KMS-11 (cell line): ENCODE measurements around the gene SLC27A5.
"Not testable (repeated sequence)": the region's sequence is repeated elsewhere in the genome, so short reads cannot be mapped to it uniquely, and the experiment has no call there.

Source experiments
- H2AFZ ChIP-seq: fragments of 200-600 bp; sonication (generic); 2 replicates; pipeline ENCODE4 v1.6.1; 2016; ENCODE audit warnings: antibody characterized with exemption, mixed run types, low read depth
- H3K27ac ChIP-seq: fragments of 200-600 bp; sonication (generic); 2 replicates; pipeline ENCODE4 v1.6.1; 2016; ENCODE audit warnings: mild to moderate bottlenecking, mixed run types
- H3K27me3 ChIP-seq: fragments of 200-600 bp; sonication (generic); 2 replicates; pipeline ENCODE4 v1.6.1; 2017; ENCODE audit warnings: mild to moderate bottlenecking, low read depth, mixed run types, moderate library complexity; ENCODE audit not compliant: insufficient read depth
- H3K36me3 ChIP-seq: fragments of 200-600 bp; sonication (generic); 2 replicates; pipeline ENCODE4 v1.6.1; 2017; ENCODE audit warnings: mild to moderate bottlenecking, mixed run types; ENCODE audit not compliant: insufficient read depth
- H3K4me1 ChIP-seq: fragments of 200-600 bp; sonication (generic); 2 replicates; pipeline ENCODE4 v1.6.1; 2016; ENCODE audit warnings: mild to moderate bottlenecking, low read depth, mixed run types; ENCODE audit not compliant: poor library complexity, severe bottlenecking
- H3K4me2 ChIP-seq: fragments of 200-600 bp; sonication (generic); 2 replicates; pipeline ENCODE4 v1.7.0; 2016; ENCODE audit warnings: mild to moderate bottlenecking, mixed run types
- H3K4me3 ChIP-seq: fragments of 200-600 bp; sonication (generic); IDR thresholded peaks from 2 replicates; pipeline ENCODE4 v1.6.1; 2017; ENCODE audit warnings: low read depth, low read length, mixed read lengths; ENCODE audit not compliant: insufficient read depth
- H3K79me2 ChIP-seq: fragments of 200-600 bp; sonication (generic); 2 replicates; pipeline ENCODE4 v1.6.1; 2016; ENCODE audit warnings: low read depth, mixed run types; ENCODE audit not compliant: insufficient read depth
- H3K9ac ChIP-seq: fragments of 200-600 bp; sonication (generic); 2 replicates; pipeline ENCODE4 v1.6.1; 2016; ENCODE audit warnings: mild to moderate bottlenecking, mixed run types
- H4K20me1 ChIP-seq: fragments of 200-600 bp; sonication (generic); 2 replicates; pipeline ENCODE4 v1.6.1; 2016; ENCODE audit warnings: mild to moderate bottlenecking, mixed run types; ENCODE audit not compliant: insufficient read depth
- CTCF ChIP-seq: fragments of 200-600 bp; sonication (generic); conservative IDR thresholded peaks from 2 replicates; pipeline ENCODE4 v1.6.1; 2017; ENCODE audit warnings: low read depth, mild to moderate bottlenecking, antibody characterized with exemption, low read length, moderate library complexity, mixed read lengths

SLC27A5 gene

GRCh38 chr19:58474291-58474996 lies 37.3 kb downstream of the SLC27A5 start:
- peaks cover 5% of the 10 kb centered on the region; the same call in 1 of the 2 replicates for H3K36me3 ChIP-seq
- H3K27ac ChIP-seq: no peak overlapping the region
- H3K9ac ChIP-seq: no peak overlapping the region
- H2AFZ ChIP-seq: no peak overlapping the region
- H3K4me2 ChIP-seq: peak overlapping the region; percentile 76
- no peaks in the 10 kb centered on the region for H3K79me2 ChIP-seq
- no peaks in the 10 kb centered on the region for H3K27me3 ChIP-seq
- H4K20me1 ChIP-seq: no peaks in the 10 kb centered on the region
- H3K4me3 ChIP-seq: no peak overlapping the region
- no peak for TF ChIP-seq CTCF
- peaks cover 16% of the 10 kb centered on the region for H3K4me1 ChIP-seq

GRCh38 chr19:58473775-58474174 lies 38.0 kb downstream of the SLC27A5 start:
- H3K4me3 ChIP-seq: no peak overlapping the region
- no peak overlapping the region for H2AFZ ChIP-seq
- no peaks in the 10 kb centered on the region for H3K27me3 ChIP-seq
- H3K27ac ChIP-seq: no peak overlapping the region
- no peaks in the 10 kb centered on the region for H4K20me1 ChIP-seq
- peaks cover 4% of the 10 kb centered on the region; the same call in 1 of the 2 replicates for H3K79me2 ChIP-seq
- no peak for TF ChIP-seq CTCF
- H3K4me2 ChIP-seq: no peak overlapping the region
- H3K4me1 ChIP-seq: peaks cover 16% of the 10 kb centered on the region
- peaks cover 5% of the 10 kb centered on the region; the same call in 1 of the 2 replicates for H3K36me3 ChIP-seq
- H3K9ac ChIP-seq: no peak overlapping the region

GRCh38 chr19:58471736-58472135 lies 40.1 kb downstream of the SLC27A5 start:
- H2AFZ ChIP-seq: no peak overlapping the region
- H3K4me3 ChIP-seq: no peak overlapping the region
- TF ChIP-seq CTCF: no peak
- H3K9ac ChIP-seq: no peak overlapping the region
- peaks cover 13% of the 10 kb centered on the region; the same call in 1 of the 2 replicates for H3K79me2 ChIP-seq
- H3K4me2 ChIP-seq: no peak overlapping the region
- peaks cover 17% of the 10 kb centered on the region for H3K4me1 ChIP-seq
- H3K27me3 ChIP-seq: no peaks in the 10 kb centered on the region
- no peak overlapping the region for H3K27ac ChIP-seq
- H3K36me3 ChIP-seq: peaks cover 5% of the 10 kb centered on the region; the same call in 1 of the 2 replicates
- no peaks in the 10 kb centered on the region for H4K20me1 ChIP-seq

- not testable (repeated sequence) for H3K27ac ChIP-seq, H3K27me3 ChIP-seq, H3K9ac ChIP-seq, H3K4me3 ChIP-seq, H2AFZ ChIP-seq, H3K36me3 ChIP-seq, H4K20me1 ChIP-seq, H3K4me2 ChIP-seq
- Histone ChIP-seq H3K79me2 (peaks cover 13% of the 10 kb centered on the region; the same call in 1 of the 2 replicates), H3K4me1 (peaks cover 17% of the 10 kb centered on the region)
These were observed 40.8 kb downstream of the SLC27A5 start for GRCh38 chr19:58470837-58471543.
